NT2/D1 (cell line): ENCODE data around the gene RNF175.

Experiments used
- SUZ12 ChIP-seq: IDR thresholded peaks from 2 replicates; pipeline ENCODE4 v1.6.1; 2011; ENCODE audit not compliant: insufficient read length, insufficient read depth; ENCODE audit errors: extremely low read depth
- YY1 ChIP-seq: IDR thresholded peaks from 2 replicates; pipeline ENCODE4 v1.6.1; 2011; ENCODE audit not compliant: insufficient read length, insufficient read depth

GRCh38 chr4:153684182-153684970 lies 75.4 kb downstream of the RNF175 start, which contains the start of gene TLR2:
- TF ChIP-seq YY1 (no peak), SUZ12 (no peak)
